IPS DF 19.7 (cell line): ENCODE data around the gene DENND1A.
A peak's percentile ranks its signal among the peaks of the same experiment; 100 is the strongest.

Source experiments
- DNase-seq: peaks from one replicate; pipeline ENCODE4 v3.0.0-alpha.2; 2013; ENCODE audit warnings: low read depth, low spot score

DENND1A gene

GRCh38 chr9:123356851-123357742, 572.8 kb downstream of the DENND1A start:
- no peak for DNase-seq

- DNase-seq = peak; percentile 82
These were observed 574.0 kb downstream of the DENND1A start, which contains the start of gene CRB2 for GRCh38 chr9:123355761-123356431. TSS of gene CRB2 (plus strand) at chr9:123356197. CDS start at chr9:123356261, 64 bp downstream.

- DNase-seq = no peak
These were observed 575.0 kb downstream of the DENND1A start for GRCh38 chr9:123354806-123355508.

- no peak for DNase-seq
These were observed 575.8 kb downstream of the DENND1A start for GRCh38 chr9:123353984-123354591.

GRCh38 chr9:123353041-123353440, 576.9 kb downstream of the DENND1A start:
- DNase-seq = no peak

- no peak for DNase-seq
These were observed 579.2 kb downstream of the DENND1A start for GRCh38 chr9:123350590-123351310.

GRCh38 chr9:123349691-123350480, 580.0 kb downstream of the DENND1A start:
- no peak for DNase-seq

GRCh38 chr9:123349033-123349432, 580.9 kb downstream of the DENND1A start:
- DNase-seq = no peak

GRCh38 chr9:123348317-123348992, 581.5 kb downstream of the DENND1A start:
- no peak for DNase-seq

- DNase-seq = no peak
These were observed 582.5 kb downstream of the DENND1A start for GRCh38 chr9:123347289-123348060.

- DNase-seq = no peak
These were observed 583.1 kb downstream of the DENND1A start for GRCh38 chr9:123346826-123347225.

GRCh38 chr9:123346026-123346425, 583.9 kb downstream of the DENND1A start:
- DNase-seq = no peak

GRCh38 chr9:123345567-123345955, 584.4 kb downstream of the DENND1A start:
- no peak for DNase-seq

GRCh38 chr9:123344192-123344949, 585.6 kb downstream of the DENND1A start:
- DNase-seq = no peak

- no peak for DNase-seq
These were observed 586.3 kb downstream of the DENND1A start for GRCh38 chr9:123343443-123344191.

- no peak for DNase-seq
These were observed 587.7 kb downstream of the DENND1A start for GRCh38 chr9:123342247-123342646.

- DNase-seq = no peak
These were observed 588.1 kb downstream of the DENND1A start for GRCh38 chr9:123341816-123342215.
